CD14-positive monocyte (primary cell): ENCODE measurements around the gene BRMS1L. TPM values are rescaled to one million over a fixed set of nuclear protein-coding genes. Genes with fewer than 3 reads are reported as not detected.
"Not testable (repeated sequence)": the region's sequence is repeated elsewhere in the genome, so short reads cannot be mapped to it uniquely, and the experiment has no call there.

Experiments used
- DNase-seq, 3 donors: peaks; one replicate each; pipeline ENCODE4 v3.0.0-alpha.2; 2011 to 2022
- H2AFZ ChIP-seq: 2 replicates; pipeline ENCODE4 v1.6.0; 2012; ENCODE audit warnings: mild to moderate bottlenecking, low read depth, low read length, inconsistent platforms; ENCODE audit not compliant: insufficient read depth, poor library complexity, severe bottlenecking
- H3K27ac ChIP-seq, 2 donors: 1 replicate in 1 of 2; 2 replicates in 1 of 2; pipeline ENCODE4 v1.5.1; 2012 to 2013; ENCODE audit warnings: low read length in 2 of 2, control low read depth in 1 of 2, inconsistent platforms in 1 of 2, low read depth in 1 of 2, mild to moderate bottlenecking in 1 of 2
- H3K27me3 ChIP-seq, 2 donors: one replicate each; pipeline versions ENCODE4 v1.6.0 to v1.6.1; 2011 to 2013; ENCODE audit warnings: low read length in 2 of 2; ENCODE audit not compliant: control insufficient read depth in 2 of 2, insufficient read depth in 2 of 2
- H3K36me3 ChIP-seq, 2 donors: replicated peaks in 1 of 2; 1 replicate in 1 of 2; 2 replicates in 1 of 2; pipeline versions ENCODE4 v1.5.1 to v1.6.1; 2012 to 2013; ENCODE audit warnings: low read length in 2 of 2, control low read depth in 1 of 2, inconsistent platforms in 1 of 2, mild to moderate bottlenecking in 1 of 2; ENCODE audit not compliant: insufficient read depth in 2 of 2, control insufficient read depth in 1 of 2
- H3K4me1 ChIP-seq, 2 donors: 1 replicate in 1 of 2; 2 replicates in 1 of 2; pipeline versions ENCODE4 v1.5.1 to v1.6.1; 2012 to 2013; ENCODE audit warnings: low read length in 2 of 2, control low read depth in 1 of 2, inconsistent platforms in 1 of 2, mild to moderate bottlenecking in 1 of 2, moderate library complexity in 1 of 2; ENCODE audit not compliant: insufficient read depth in 2 of 2, control insufficient read depth in 1 of 2
- H3K4me2 ChIP-seq: replicated peaks from 2 replicates; pipeline ENCODE3; 2012; ENCODE audit warnings: low read length, moderate library complexity, mild to moderate bottlenecking; ENCODE audit not compliant: poor library complexity, severe bottlenecking; ENCODE audit errors: extremely low read depth
- H3K4me3 ChIP-seq, 3 experiments: fragments of 200-600 bp in 1 of 3; sonication (generic) in 1 of 3; replicated peaks in 1 of 3; 1 replicate in 2 of 3; 2 replicates in 1 of 3; pipeline ENCODE4 v1.5.1; 2011 to 2013; ENCODE audit warnings: low read length in 3 of 3, mild to moderate bottlenecking in 3 of 3, control low read depth in 2 of 3, low read depth in 2 of 3, inconsistent platforms in 1 of 3, moderate library complexity in 1 of 3
- H3K79me2 ChIP-seq: 2 replicates; pipeline ENCODE4 v1.6.0; 2012; ENCODE audit warnings: mild to moderate bottlenecking, control low read depth, inconsistent platforms, low read length, moderate library complexity; ENCODE audit not compliant: insufficient read depth
- H3K9ac ChIP-seq: 2 replicates; pipeline ENCODE4 v1.6.0; 2017; ENCODE audit warnings: low read length, mild to moderate bottlenecking; ENCODE audit not compliant: insufficient read depth, poor library complexity, severe bottlenecking
- H3K9me3 ChIP-seq, 2 donors: replicated peaks in 1 of 2; 1 replicate in 1 of 2; 2 replicates in 1 of 2; pipeline versions ENCODE4 v1.5.1 to v1.6.1; 2012 to 2013; ENCODE audit warnings: low read length in 2 of 2, control low read depth in 1 of 2; ENCODE audit not compliant: control insufficient read depth in 1 of 2, insufficient read depth in 1 of 2
- H4K20me1 ChIP-seq: 2 replicates; pipeline ENCODE4 v1.6.0; 2012; ENCODE audit warnings: mild to moderate bottlenecking, low read length, control low read depth, moderate library complexity; ENCODE audit not compliant: insufficient read depth
- H3K27ac Mint-ChIP-seq, 7 donors: one replicate each; pipeline ENCODE4 v1.8.0; 2020; ENCODE audit warnings: mild to moderate bottlenecking in 7 of 7, mixed read lengths in 7 of 7, moderate library complexity in 6 of 7, inconsistent platforms in 2 of 7
- H3K27me3 Mint-ChIP-seq, 3 donors: one replicate each; pipeline ENCODE4 v1.8.0; 2021 to 2022; ENCODE audit warnings: low read depth in 3 of 3, mild to moderate bottlenecking in 3 of 3, mixed read lengths in 3 of 3, moderate library complexity in 3 of 3, inconsistent platforms in 1 of 3
- H3K36me3 Mint-ChIP-seq, 2 donors: one replicate each; pipeline ENCODE4 v1.8.0; 2020; ENCODE audit warnings: mixed read lengths in 2 of 2, inconsistent platforms in 1 of 2, mild to moderate bottlenecking in 1 of 2
- H3K4me1 Mint-ChIP-seq: one replicate; pipeline ENCODE4 v1.8.0; 2020; ENCODE audit warnings: mild to moderate bottlenecking, mixed read lengths
- H3K4me3 Mint-ChIP-seq, 2 donors: one replicate each; pipeline ENCODE4 v1.8.0; 2020; ENCODE audit warnings: mild to moderate bottlenecking in 2 of 2, mixed read lengths in 2 of 2, moderate library complexity in 1 of 2
- H3K9me3 Mint-ChIP-seq, 7 donors: one replicate each; pipeline ENCODE4 v1.8.0; 2020 to 2022; ENCODE audit warnings: mixed read lengths in 7 of 7, mild to moderate bottlenecking in 6 of 7, moderate library complexity in 6 of 7, inconsistent platforms in 2 of 7
- WGBS: methylation state at CpG from one replicate; pipeline ENCODE4 v1.1.5; 2013; ENCODE audit warnings: missing lambda C conversion rate; ENCODE audit not compliant: insufficient coverage; 5-methylcytosine and 5-hydroxymethylcytosine counted together
- intact Hi-C, 2 donors: fragments of 100-400 bp; cut with micrococcal nuclease; formaldehyde crosslinking; loops; one replicate each; pipeline versions ENCODE4 v1.15.0 to v1.15.1; 2023
- polyA plus RNA-seq, 3 donors: library from polyadenylated mRNA; depleted of rRNA in 1 of 3; unstranded in 2 of 3; stranded (reverse) in 1 of 3; fragments of 300-500 nt in 2 of 3; fragments of >200 nt in 1 of 3; fragmentation: Illumina TruSeq in 2 of 3; gene quantifications; 1 replicate in 2 of 3; 2 replicates in 1 of 3; pipeline ENCODE4 v1.2.3, GENCODE V29; 2012 to 2021
- TF ChIP-seq, protein P1 (sequence below): fragments of 200-600 bp; IDR thresholded peaks from one replicate; pipeline ENCODE4 v1.8.0; 2022; ENCODE audit warnings: antibody characterized with exemption, mild to moderate bottlenecking

Gene BRMS1L
- polyA plus RNA-seq, 3 donors, result 0.86 to 2.1 (median 1.7) TPM

GRCh38 chr14:35808638-35809563, 17.2 kb upstream of the BRMS1L start, which contains the start of gene RALGAPA1:
RALGAPA1 (minus strand) TSS chr14:35809295; CDS start chr14:35808835, 460 bp downstream.
- peak within 1 kb of the TSS; percentile 92 to 93 for H3K4me3 Mint-ChIP-seq
- H3K9me3 Mint-ChIP-seq, H3K36me3 ChIP-seq, H3K9me3 ChIP-seq, intact Hi-C loops, H3K27me3 Mint-ChIP-seq, H3K36me3 Mint-ChIP-seq, H4K20me1 ChIP-seq, H3K27me3 ChIP-seq: not testable (repeated sequence)
- H2AFZ ChIP-seq, result peak within 1 kb of the TSS; percentile 92
- TF ChIP-seq, protein P1, sequence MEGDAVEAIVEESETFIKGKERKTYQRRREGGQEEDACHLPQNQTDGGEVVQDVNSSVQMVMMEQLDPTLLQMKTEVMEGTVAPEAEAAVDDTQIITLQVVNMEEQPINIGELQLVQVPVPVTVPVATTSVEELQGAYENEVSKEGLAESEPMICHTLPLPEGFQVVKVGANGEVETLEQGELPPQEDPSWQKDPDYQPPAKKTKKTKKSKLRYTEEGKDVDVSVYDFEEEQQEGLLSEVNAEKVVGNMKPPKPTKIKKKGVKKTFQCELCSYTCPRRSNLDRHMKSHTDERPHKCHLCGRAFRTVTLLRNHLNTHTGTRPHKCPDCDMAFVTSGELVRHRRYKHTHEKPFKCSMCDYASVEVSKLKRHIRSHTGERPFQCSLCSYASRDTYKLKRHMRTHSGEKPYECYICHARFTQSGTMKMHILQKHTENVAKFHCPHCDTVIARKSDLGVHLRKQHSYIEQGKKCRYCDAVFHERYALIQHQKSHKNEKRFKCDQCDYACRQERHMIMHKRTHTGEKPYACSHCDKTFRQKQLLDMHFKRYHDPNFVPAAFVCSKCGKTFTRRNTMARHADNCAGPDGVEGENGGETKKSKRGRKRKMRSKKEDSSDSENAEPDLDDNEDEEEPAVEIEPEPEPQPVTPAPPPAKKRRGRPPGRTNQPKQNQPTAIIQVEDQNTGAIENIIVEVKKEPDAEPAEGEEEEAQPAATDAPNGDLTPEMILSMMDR, result peak; percentile 56
- H3K27ac ChIP-seq, result peak within 1 kb of the TSS; percentile 73 to 75
- peaks cover 9 to 16% of the 10 kb centered on the region in 2 donors for H3K4me1 ChIP-seq
- peak within 1 kb of the TSS; percentile 72 to 94 (median 85) for H3K27ac Mint-ChIP-seq
- peak within 1 kb of the TSS; percentile 69 to 86 (median 76) for H3K4me3 ChIP-seq
- H3K4me2 ChIP-seq, result peak within 1 kb of the TSS; percentile 88
- WGBS, result 0% methylated on average over 27 of the region's 66 CpGs
- peaks cover 19% of the 10 kb centered on the region for H3K79me2 ChIP-seq
- peak within 1 kb of the TSS; percentile 75 for H3K9ac ChIP-seq
- H3K4me1 Mint-ChIP-seq, result peaks cover 22% of the 10 kb centered on the region
- DNase-seq, result peak; percentile 92 to 97 (median 95)

DNA sequence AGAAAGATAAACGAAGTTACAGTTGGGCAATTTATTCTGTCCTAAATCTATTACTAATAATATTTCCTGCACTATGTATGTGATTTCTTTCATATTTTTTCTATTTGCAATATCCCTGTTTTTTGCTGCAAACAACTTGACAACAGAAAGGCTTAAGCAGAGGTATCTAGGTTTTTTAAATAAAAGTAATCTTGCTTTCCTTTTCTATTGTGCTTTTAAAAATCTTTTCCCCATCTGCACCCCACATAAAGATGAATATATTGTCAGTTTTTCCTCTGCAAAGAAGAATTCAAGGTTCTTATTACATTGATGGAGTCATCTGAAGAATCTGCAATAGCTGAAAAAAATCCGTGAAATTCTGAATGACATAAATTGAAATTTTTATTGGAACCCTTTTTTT, 16.5 kb upstream of the BRMS1L start:
- H3K27me3 Mint-ChIP-seq, result peaks cover 0 to 5% (median 4%) of the 10 kb centered on the region in 3 donors
- peak overlapping the region in 1 of 3 experiments; percentile 86 for H3K4me3 ChIP-seq

More for the DNA sequence above, 16.5 kb upstream of the BRMS1L start:
- no peak for DNase-seq
- WGBS, result no CpG with 5 or more reads among the region's 2 CpGs
- Histone ChIP-seq H3K79me2 (peaks cover 18% of the 10 kb centered on the region), H3K4me2 (peak overlapping the region; percentile 88), H3K27ac (no peak overlapping the region), H3K9ac (no peak overlapping the region), H3K27me3 (no peaks in the 10 kb centered on the region), H3K9me3 (no peaks in the 10 kb centered on the region), H4K20me1 (no peaks in the 10 kb centered on the region), H3K36me3 (no peaks in the 10 kb centered on the region), H3K4me1 (peaks cover 9 to 16% of the 10 kb centered on the region in 2 donors), H2AFZ (no peak overlapping the region)
- Mint-ChIP-seq H3K27ac (peak overlapping the region in 6 of 7 donors; percentile 72 to 94 (median 86)), H3K9me3 (peaks cover 0 to 5% (median 0%) of the 10 kb centered on the region in 7 donors), H3K36me3 (no peaks in the 10 kb centered on the region), H3K4me3 (peak overlapping the region in 1 of 2 donors; percentile 92), H3K4me1 (peaks cover 22% of the 10 kb centered on the region)
- intact Hi-C loops, result no loop called here
- TF ChIP-seq, protein P1, result no peak
